GM23338 (cell line): Measurements from ENCODE around the gene RCCD1. TPM values are rescaled to one million over a fixed set of nuclear protein-coding genes. Genes with fewer than 3 reads are reported as not detected.
A peak's percentile ranks its signal among the peaks of the same experiment; 100 is the strongest.

ENCODE experiments used
- ATAC-seq: fragments of 200-7000 bp; cut with Tn5 transposase; 3 replicates; pipeline ENCODE4 v1.9.1; 2020
- DNase-seq: peaks from one replicate; pipeline ENCODE4 v3.0.0-alpha.2; 2015; ENCODE audit warnings: low spot score
- H2AFZ ChIP-seq: fragments of 200-600 bp; sonication (generic); 2 replicates; pipeline ENCODE4 v1.8.0; 2016; ENCODE audit warnings: antibody characterized with exemption, mild to moderate bottlenecking, moderate library complexity
- H3F3A ChIP-seq: fragments of 200-600 bp; sonication (generic); replicated peaks from 2 replicates; pipeline ENCODE4 v1.8.0; 2017; ENCODE audit warnings: antibody characterized with exemption, mixed run types, low read depth
- H3K27ac ChIP-seq: fragments of 200-600 bp; sonication (generic); 2 replicates; pipeline ENCODE4 v1.6.1; 2016; ENCODE audit warnings: low read depth
- H3K27me3 ChIP-seq: fragments of 200-600 bp; sonication (generic); 2 replicates; pipeline ENCODE4 v1.8.0; 2016; ENCODE audit warnings: mild to moderate bottlenecking, mixed run types, moderate library complexity; ENCODE audit not compliant: insufficient read depth
- H3K36me3 ChIP-seq: fragments of 200-600 bp; sonication (generic); 2 replicates; pipeline ENCODE4 v1.8.0; 2016; ENCODE audit warnings: mild to moderate bottlenecking; ENCODE audit not compliant: insufficient read depth
- H3K4me1 ChIP-seq: fragments of 200-600 bp; sonication (generic); 2 replicates; pipeline ENCODE4 v1.8.0; 2016; ENCODE audit warnings: mild to moderate bottlenecking, moderate library complexity; ENCODE audit not compliant: insufficient read depth
- H3K4me2 ChIP-seq: fragments of 200-600 bp; sonication (generic); 2 replicates; pipeline ENCODE4 v1.7.1; 2017; ENCODE audit warnings: mixed run types
- H3K4me3 ChIP-seq: fragments of 200-600 bp; sonication (generic); 2 replicates; pipeline ENCODE4 v1.6.1; 2016; ENCODE audit warnings: mixed run types
- H3K79me2 ChIP-seq: fragments of 200-600 bp; sonication (generic); replicated peaks from 2 replicates; pipeline ENCODE4 v1.8.0; 2017; ENCODE audit warnings: mild to moderate bottlenecking; ENCODE audit not compliant: insufficient read depth
- H3K9me2 ChIP-seq: fragments of 200-600 bp; sonication (generic); 2 replicates; pipeline ENCODE4 v1.8.0; 2017; ENCODE audit not compliant: insufficient read depth
- H4K20me1 ChIP-seq: fragments of 200-600 bp; sonication (generic); replicated peaks from 2 replicates; pipeline ENCODE4 v1.8.0; 2017; ENCODE audit warnings: mild to moderate bottlenecking; ENCODE audit not compliant: insufficient read depth
- H3K27ac Mint-ChIP-seq: 2 replicates; pipeline ENCODE4 v1.8.0; 2020; ENCODE audit warnings: inconsistent platforms, mild to moderate bottlenecking, moderate library complexity, mixed read lengths
- H3K27me3 Mint-ChIP-seq: 3 replicates; pipeline ENCODE4 v1.8.0; 2022; ENCODE audit warnings: low read depth, mild to moderate bottlenecking, moderate library complexity, mixed read lengths, inconsistent platforms; ENCODE audit not compliant: insufficient read depth, poor library complexity
- H3K36me3 Mint-ChIP-seq: 3 replicates; pipeline ENCODE4 v1.8.0; 2021; ENCODE audit warnings: low read depth, mild to moderate bottlenecking, inconsistent platforms, moderate library complexity, mixed read lengths
- H3K4me1 Mint-ChIP-seq: 3 replicates; pipeline ENCODE4 v1.8.0; 2020; ENCODE audit warnings: mild to moderate bottlenecking, inconsistent platforms, mixed read lengths
- H3K4me3 Mint-ChIP-seq: 3 replicates; pipeline ENCODE4 v1.8.0; 2021; ENCODE audit warnings: moderate library complexity, mild to moderate bottlenecking, inconsistent platforms, mixed read lengths
- H3K9me3 Mint-ChIP-seq: 3 replicates; pipeline ENCODE4 v1.8.0; 2020; ENCODE audit warnings: moderate library complexity, mild to moderate bottlenecking, inconsistent platforms, mixed read lengths
- CREB1 ChIP-seq: fragments of 250-450 bp; sonication (Bioruptor Pico); IDR thresholded peaks from 2 replicates; pipeline ENCODE4 v1.5.0; 2020; ENCODE audit warnings: low read depth, mild to moderate bottlenecking, moderate library complexity
- ETS1 ChIP-seq: IDR thresholded peaks from 2 replicates; pipeline ENCODE4 v1.6.1; 2016; ENCODE audit warnings: antibody characterized with exemption
- EZH2 ChIP-seq: fragments of 200-600 bp; sonication (generic); IDR thresholded peaks from one replicate; pipeline ENCODE4 v1.8.0; 2017; ENCODE audit warnings: antibody characterized with exemption, mild to moderate bottlenecking, low read depth; ENCODE audit not compliant: unreplicated experiment
- EZH2phosphoT487 ChIP-seq: fragments of 200-600 bp; sonication (generic); IDR thresholded peaks from one replicate; pipeline ENCODE4 v1.8.1; 2018; ENCODE audit warnings: antibody characterized with exemption; ENCODE audit not compliant: unreplicated experiment
- JUNB ChIP-seq: IDR thresholded peaks from one replicate; pipeline ENCODE4 v1.6.1; 2016; ENCODE audit warnings: antibody characterized with exemption; ENCODE audit not compliant: unreplicated experiment
- NANOG ChIP-seq: IDR thresholded peaks from 2 replicates; pipeline ENCODE4 v1.6.1; 2016; ENCODE audit warnings: antibody characterized with exemption, borderline replicate concordance
- POLR2AphosphoS5 ChIP-seq: IDR thresholded peaks from 2 replicates; pipeline ENCODE4 v1.6.1; 2016; ENCODE audit warnings: antibody characterized with exemption, low read depth
- REST ChIP-seq: IDR thresholded peaks from one replicate; pipeline ENCODE4 v1.6.1; 2018; ENCODE audit warnings: antibody characterized with exemption; ENCODE audit not compliant: unreplicated experiment
- STAT1 ChIP-seq: IDR thresholded peaks from one replicate; pipeline ENCODE4 v1.6.1; 2016; ENCODE audit warnings: antibody characterized with exemption; ENCODE audit not compliant: unreplicated experiment
- ZNF114 ChIP-seq: fragments of 250-450 bp; sonication (Bioruptor Pico); IDR thresholded peaks from 2 replicates; pipeline ENCODE4 v1.5.0; 2020; ENCODE audit warnings: mild to moderate bottlenecking, moderate library complexity
- ZNF331 ChIP-seq: fragments of 250-450 bp; sonication (Bioruptor Pico); IDR thresholded peaks from 2 replicates; pipeline ENCODE4 v1.5.0; 2020; ENCODE audit warnings: low read depth, mild to moderate bottlenecking, moderate library complexity
- ZNF462 ChIP-seq: fragments of 250-450 bp; sonication (Bioruptor Pico); IDR thresholded peaks from 2 replicates; pipeline ENCODE4 v1.5.0; 2020; ENCODE audit warnings: mild to moderate bottlenecking, moderate library complexity
- polyA plus RNA-seq: library from polyadenylated mRNA; unstranded; fragments of >200 nt; fragmentation: Nextera tagmentation; extraction: Ambion mirVana; gene quantifications from 2 replicates; pipeline ENCODE4 v1.2.1, GENCODE V29; 2016
- total RNA-seq: library from RNA; depleted of rRNA; stranded (reverse); fragments of >200 nt; shearing (Covaris generic); gene quantifications from 2 replicates; pipeline ENCODE4 v1.2.3, GENCODE V29; 2014

The RCCD1 gene
- total and polyA plus RNA-seq, 2 experiments from 2014 or later = 10.8 to 17.1 TPM

- H3K4me3 Mint-ChIP-seq = peak overlapping the region; percentile 83
- DNase-seq (no peak), ATAC-seq (no peak)
- Histone ChIP-seq H3K4me1 (peaks cover 13% of the 10 kb centered on the region), H3F3A (peaks cover 17% of the 10 kb centered on the region; the same call in 1 of the 2 replicates), H3K27ac (no peak overlapping the region), H3K9me2 (no peaks in the 10 kb centered on the region), H2AFZ (no peak overlapping the region), H3K4me3 (peak overlapping the region; percentile 75; the same call in 1 of the 2 replicates), H3K4me2 (peak overlapping the region; percentile 84; the same call in 1 of the 2 replicates), H3K79me2 (no peaks in the 10 kb centered on the region), H3K27me3 (no peaks in the 10 kb centered on the region), H3K36me3 (peaks cover 7% of the 10 kb centered on the region; the same call in 1 of the 2 replicates), H4K20me1 (no peaks in the 10 kb centered on the region)
- peaks cover 40% of the 10 kb centered on the region for H3K36me3 Mint-ChIP-seq
- H3K9me3 Mint-ChIP-seq = no peaks in the 10 kb centered on the region; the same call in 2 of the 3 replicates
- H3K4me1 Mint-ChIP-seq = peaks cover 10% of the 10 kb centered on the region
- no peak overlapping the region for H3K27ac Mint-ChIP-seq
- peaks cover 16% of the 10 kb centered on the region for H3K27me3 Mint-ChIP-seq
- TF ChIP-seq JUNB (no peak), ETS1 (no peak), ZNF114 (CRISPR knock-in tag) (no peak), POLR2AphosphoS5 (no peak), NANOG (no peak), EZH2phosphoT487 (no peak), ZNF331 (CRISPR knock-in tag) (no peak), REST (no peak), ZNF462 (no peak), EZH2 (no peak), CREB1 (CRISPR knock-in tag) (no peak), STAT1 (no peak)
These were observed 555 bp upstream of the RCCD1 start for GRCh38 chr15:90953947-90954711.
